ENCODE results near the gene FAT2.

The FAT2 gene

DNA sequence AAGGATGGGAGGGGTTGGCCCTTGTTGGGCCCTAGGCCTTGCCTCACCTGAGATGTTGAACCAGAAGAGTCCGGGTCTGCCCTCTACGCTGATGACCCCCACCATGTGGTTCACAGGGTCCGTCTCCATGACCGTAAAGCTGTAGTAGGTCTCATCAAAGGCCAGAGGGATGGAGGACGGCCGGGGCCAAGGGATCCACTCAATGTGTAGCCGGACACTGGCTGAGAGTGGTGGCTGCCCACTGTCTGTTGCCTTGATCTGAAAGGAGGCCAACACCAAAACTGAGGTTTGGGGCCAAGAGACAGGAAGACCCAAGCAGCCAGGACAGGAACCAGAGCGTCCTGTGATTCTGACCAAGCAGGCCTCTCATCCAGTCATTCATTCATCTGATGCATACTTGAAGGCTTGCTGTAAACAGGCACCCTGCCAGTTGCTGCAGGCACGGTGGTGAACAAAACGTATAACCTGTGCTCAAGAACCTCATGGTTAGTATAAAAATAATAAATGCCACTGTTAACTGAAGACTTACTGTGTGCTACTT is 37.9 kb downstream of the FAT2 start:
- no peak for DNase-seq (ENCODE audit: low spot score)

DNA sequence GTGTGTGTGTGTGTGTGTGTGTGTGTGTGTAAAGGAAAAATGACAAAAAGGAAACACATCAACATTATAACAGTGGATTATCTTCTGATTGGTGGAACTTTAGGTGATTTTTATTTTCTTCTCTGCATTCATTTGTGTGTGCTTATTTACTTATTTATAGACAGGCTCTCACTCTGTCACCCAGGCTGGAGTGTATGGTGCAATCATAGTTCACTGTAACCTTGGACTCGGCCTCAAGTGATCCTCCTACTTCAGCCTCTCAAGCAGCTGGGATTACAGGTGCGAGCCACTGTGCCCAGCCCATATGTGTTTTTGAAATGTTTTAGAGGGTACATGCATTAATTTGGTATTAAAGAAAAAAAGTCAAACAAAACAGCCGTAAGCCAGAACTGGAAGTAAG is 39.1 kb downstream of the FAT2 start:
- no peak for DNase-seq (ENCODE audit: low spot score)

DNA sequence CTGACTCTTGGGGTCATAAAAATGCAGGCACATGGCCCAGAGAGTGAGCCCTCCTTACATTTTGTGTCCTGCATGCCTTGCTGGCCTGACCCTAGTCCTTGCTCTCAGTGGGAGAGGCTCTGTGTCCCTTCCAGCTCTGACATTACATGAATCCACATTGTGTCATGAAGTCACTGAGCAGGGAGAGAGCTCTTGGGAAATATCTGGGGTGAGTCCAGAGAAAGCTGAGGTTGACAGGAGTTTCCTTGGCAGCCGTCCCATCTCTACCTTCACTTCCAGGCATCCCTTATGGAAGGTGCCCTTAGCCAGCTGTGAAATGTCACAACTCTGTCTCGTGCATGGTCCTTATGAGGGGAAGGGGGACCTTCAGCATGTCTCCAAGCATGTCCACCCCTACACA is 41.0 kb downstream of the FAT2 start:
- no peak for DNase-seq (ENCODE audit: low spot score)

DNA sequence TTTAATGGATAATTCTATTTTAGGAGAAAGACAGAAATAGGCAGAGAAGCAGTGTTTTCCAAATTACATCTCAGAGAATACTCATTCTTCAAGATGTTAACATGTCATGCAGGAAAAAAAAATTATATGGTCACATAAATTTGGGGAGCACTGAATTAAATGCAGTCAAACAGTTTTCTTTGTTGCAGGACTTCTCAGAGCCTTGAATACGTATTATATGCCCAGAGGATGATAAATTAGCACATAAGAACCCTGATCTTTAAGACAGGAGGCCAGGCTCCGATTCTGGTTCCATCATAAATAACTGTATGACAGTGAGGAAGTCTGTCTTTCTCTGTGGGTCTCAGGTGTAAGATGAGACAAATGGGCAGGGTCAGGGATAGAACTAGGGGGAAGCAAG is 41.4 kb downstream of the FAT2 start:
- no peak for DNase-seq (ENCODE audit: low spot score)

DNA sequence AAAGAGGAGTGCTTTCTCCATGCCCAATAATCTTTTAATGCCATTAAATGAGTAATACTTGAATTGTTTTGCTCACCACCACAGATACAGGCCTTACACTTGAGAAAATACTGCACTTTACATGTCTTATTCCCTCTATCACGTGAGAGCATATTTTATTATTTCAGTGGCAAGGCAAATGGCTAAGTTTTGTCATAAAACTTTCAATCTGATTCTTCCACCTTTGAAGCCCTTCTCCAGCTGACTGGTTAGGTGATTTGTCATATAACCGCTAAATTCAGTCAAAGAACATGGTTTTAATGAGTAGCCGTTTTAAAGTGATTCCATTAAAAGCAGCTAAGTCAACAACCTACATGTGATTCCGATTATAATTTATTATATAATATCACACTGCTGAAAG is 43.8 kb downstream of the FAT2 start:
- peak; percentile 12 for DNase-seq (ENCODE audit: low spot score)

DNA sequence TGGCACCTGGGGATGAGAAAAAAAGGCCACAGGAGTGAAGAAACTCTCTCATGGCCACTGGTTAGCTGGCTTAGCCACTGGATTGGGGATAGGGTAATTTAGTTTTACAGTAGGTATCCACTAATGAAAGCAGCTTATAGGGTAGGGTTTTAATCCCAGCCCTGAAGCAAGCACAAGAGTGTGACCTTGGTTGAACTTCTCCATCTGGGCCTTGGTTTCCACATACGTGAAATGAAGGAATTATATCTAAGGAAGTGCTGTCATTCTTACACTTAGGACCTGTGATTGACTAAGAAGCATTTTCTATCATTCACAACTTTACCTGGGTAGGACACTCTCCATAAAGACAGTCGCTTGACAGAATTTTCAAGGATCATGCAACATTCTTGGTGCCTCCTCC is 49.6 kb downstream of the FAT2 start:
- no peak for DNase-seq (ENCODE audit: low spot score)

All from activated CD4-positive, alpha-beta T cell treated with anti-CD3 and anti-CD28 coated beads, Interleukin-2, Interleukin-4, amounts not matched to agents 100 ng/mL and 50 ng/mL, durations not matched to agents 16 hours and 8 hours (primary cell).